ENCODE results near the gene STOML1. TPM values are rescaled to one million over a fixed set of nuclear protein-coding genes. Genes with fewer than 3 reads are reported as not detected.

Gene STOML1
- total and polyA plus RNA-seq, 10 of the 15 experiments (the other 5 are each of a cell fraction or from before 2014, with no cell fraction given) = 0.14 to 13.6 (median 8.3) TPM

- Histone ChIP-seq H3K27ac (ENCODE audit: control insufficient read depth, insufficient read depth) (no peak overlapping the region), H3K27me3 (replicated peaks in 1 of 2; ENCODE audit: control insufficient read depth in 2 of 2, insufficient read depth in 2 of 2, low read length in 1 of 2) (peaks cover 0 to 1% of the 10 kb centered on the region in 2 experiments; a peak in 3 of 4 replicates), H3K9me3 (replicated peaks; ENCODE audit: control insufficient read depth, insufficient read depth, low read length) (no peaks in the 10 kb centered on the region), H3K36me3 (ENCODE audit: control insufficient read depth in 2 of 2, insufficient read depth in 2 of 2, low read length in 1 of 2) (no peaks in the 10 kb centered on the region), H3K79me2 (ENCODE audit: control insufficient read depth, insufficient read depth, low read length) (no peaks in the 10 kb centered on the region), H3K9ac (ENCODE audit: control insufficient read depth, insufficient read depth, low read length) (no peak overlapping the region), H3K4me2 (ENCODE audit: control insufficient read depth, insufficient read depth) (no peak overlapping the region), H4K20me1 (ENCODE audit: control insufficient read depth, insufficient read depth) (no peaks in the 10 kb centered on the region), H3K4me1 (ENCODE audit: control insufficient read depth, insufficient read depth, low read length) (no peaks in the 10 kb centered on the region), H2AFZ (ENCODE audit: control insufficient read depth, low read depth, low read length) (no peak overlapping the region), H3K4me3 (no peak overlapping the region)
- no peak for DNase-seq (ENCODE audit: low read depth, low spot score)
- in situ Hi-C loops (cut with MboI) = no loop called here
- ChIA-PET RAD21 (ENCODE audit: unreplicated experiment) (no interaction called here), CTCF (no interaction called here), SMC1A (ENCODE audit: uncharacterized antibody, unreplicated experiment) (no interaction called here), POLR2A (no interaction called here)
- WGBS (ENCODE audit: insufficient coverage, insufficient replicate concordance, low lambda C conversion rate, missing lambda C conversion rate) = 44% methylated on average over 4 of the region's 4 CpGs
- FAIRE-seq = no peak
- intact Hi-C loops (cut with micrococcal nuclease; ENCODE audit: unreplicated experiment) = no loop called here
- no TSS peak for BruUV-seq (replicated peaks)
- TF ChIP-seq EED (IDR thresholded peaks at IDR 0.05; ENCODE audit: low read depth) (no peak), USF2 (IDR thresholded peaks at IDR 0.05; ENCODE audit: borderline replicate concordance, low read depth, low read length) (no peak), PAX5 (IDR thresholded peaks at IDR 0.05; ENCODE audit: borderline replicate concordance, low read depth, low read length) (no peak), EGR1 (IDR thresholded peaks at IDR 0.05; ENCODE audit: borderline replicate concordance in 1 of 2, low read depth in 2 of 2, low read length in 2 of 2) (no peak), SIN3A (IDR thresholded peaks at IDR 0.05; ENCODE audit: low read depth, low read length) (no peak)
- ATAC-seq = no peak
Measured at GRCh38 chr15:73948396-73948795, 43.7 kb downstream of the STOML1 start.

GRCh38 chr15:73947651-73948050 lies 44.4 kb downstream of the STOML1 start:
- BruUV-seq (replicated peaks) = no TSS peak
- Histone ChIP-seq H3K4me2 (ENCODE audit: control insufficient read depth, insufficient read depth) (no peak overlapping the region), H3K79me2 (ENCODE audit: control insufficient read depth, insufficient read depth, low read length) (no peaks in the 10 kb centered on the region), H3K4me3 (no peak overlapping the region), H3K9ac (ENCODE audit: control insufficient read depth, insufficient read depth, low read length) (no peak overlapping the region), H3K27ac (ENCODE audit: control insufficient read depth, insufficient read depth) (no peak overlapping the region), H2AFZ (ENCODE audit: control insufficient read depth, low read depth, low read length) (no peak overlapping the region), H3K4me1 (ENCODE audit: control insufficient read depth, insufficient read depth, low read length) (no peaks in the 10 kb centered on the region), H3K36me3 (ENCODE audit: control insufficient read depth in 2 of 2, insufficient read depth in 2 of 2, low read length in 1 of 2) (no peaks in the 10 kb centered on the region), H3K9me3 (replicated peaks; ENCODE audit: control insufficient read depth, insufficient read depth, low read length) (no peaks in the 10 kb centered on the region), H4K20me1 (ENCODE audit: control insufficient read depth, insufficient read depth) (no peaks in the 10 kb centered on the region), H3K27me3 (replicated peaks in 1 of 2; ENCODE audit: control insufficient read depth in 2 of 2, insufficient read depth in 2 of 2, low read length in 1 of 2) (peaks cover 0 to 1% of the 10 kb centered on the region in 2 experiments; a peak in 3 of 4 replicates)
- ChIA-PET SMC1A (ENCODE audit: uncharacterized antibody, unreplicated experiment) (no interaction called here), RAD21 (ENCODE audit: unreplicated experiment) (no interaction called here), POLR2A (no interaction called here), CTCF (no interaction called here)
- FAIRE-seq (no peak), ATAC-seq (no peak), DNase-seq (ENCODE audit: low read depth, low spot score) (no peak)
- in situ Hi-C loops (cut with MboI) (no loop called here), intact Hi-C loops (cut with micrococcal nuclease; ENCODE audit: unreplicated experiment) (no loop called here)
- 52% methylated on average over 9 of the region's 9 CpGs for WGBS (ENCODE audit: insufficient coverage, insufficient replicate concordance, low lambda C conversion rate, missing lambda C conversion rate)
- TF ChIP-seq MYB (IDR thresholded peaks at IDR 0.05; ENCODE audit: borderline replicate concordance, low read depth, low read length) (no peak), TARDBP (IDR thresholded peaks at IDR 0.05; ENCODE audit: borderline replicate concordance) (no peak), MXI1 (IDR thresholded peaks at IDR 0.05; ENCODE audit: low read depth, low read length) (no peak), TCF3 (IDR thresholded peaks at IDR 0.05; ENCODE audit: borderline replicate concordance, insufficient read depth, low read depth, low read length) (no peak), CHD4 (IDR thresholded peaks at IDR 0.05) (no peak), HDGF (IDR thresholded peaks at IDR 0.05) (no peak), PKNOX1 (IDR thresholded peaks at IDR 0.05) (no peak), CBX3 (IDR thresholded peaks at IDR 0.05; ENCODE audit: borderline replicate concordance, low read depth) (no peak), YBX1 (IDR thresholded peaks at IDR 0.05) (no peak)
- TF ChIP-seq, protein P1, sequence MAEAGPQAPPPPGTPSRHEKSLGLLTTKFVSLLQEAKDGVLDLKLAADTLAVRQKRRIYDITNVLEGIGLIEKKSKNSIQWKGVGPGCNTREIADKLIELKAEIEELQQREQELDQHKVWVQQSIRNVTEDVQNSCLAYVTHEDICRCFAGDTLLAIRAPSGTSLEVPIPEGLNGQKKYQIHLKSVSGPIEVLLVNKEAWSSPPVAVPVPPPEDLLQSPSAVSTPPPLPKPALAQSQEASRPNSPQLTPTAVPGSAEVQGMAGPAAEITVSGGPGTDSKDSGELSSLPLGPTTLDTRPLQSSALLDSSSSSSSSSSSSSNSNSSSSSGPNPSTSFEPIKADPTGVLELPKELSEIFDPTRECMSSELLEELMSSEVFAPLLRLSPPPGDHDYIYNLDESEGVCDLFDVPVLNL (IDR thresholded peaks at IDR 0.05; ENCODE audit: low read depth, low read length) = no peak
- TF ChIP-seq, protein P2, sequence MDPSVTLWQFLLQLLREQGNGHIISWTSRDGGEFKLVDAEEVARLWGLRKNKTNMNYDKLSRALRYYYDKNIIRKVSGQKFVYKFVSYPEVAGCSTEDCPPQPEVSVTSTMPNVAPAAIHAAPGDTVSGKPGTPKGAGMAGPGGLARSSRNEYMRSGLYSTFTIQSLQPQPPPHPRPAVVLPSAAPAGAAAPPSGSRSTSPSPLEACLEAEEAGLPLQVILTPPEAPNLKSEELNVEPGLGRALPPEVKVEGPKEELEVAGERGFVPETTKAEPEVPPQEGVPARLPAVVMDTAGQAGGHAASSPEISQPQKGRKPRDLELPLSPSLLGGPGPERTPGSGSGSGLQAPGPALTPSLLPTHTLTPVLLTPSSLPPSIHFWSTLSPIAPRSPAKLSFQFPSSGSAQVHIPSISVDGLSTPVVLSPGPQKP (IDR thresholded peaks at IDR 0.05; ENCODE audit: low read depth, low read length) = no peak
